GM12873 (cell line): ENCODE data around the gene MSH3.

Source experiments
- CTCF ChIP-seq: IDR thresholded peaks from 2 replicates; pipeline ENCODE4 v1.5.1; 2012; ENCODE audit warnings: low read depth, mild to moderate bottlenecking, moderate library complexity, low read length, control low read depth; ENCODE audit not compliant: insufficient read depth; ENCODE audit errors: missing control alignments

Gene MSH3

GRCh38 chr5:80884929-80885328, 230.5 kb downstream of the MSH3 start:
- TF ChIP-seq CTCF = no peak

GRCh38 chr5:80885396-80886000, 231.0 kb downstream of the MSH3 start:
- TF ChIP-seq CTCF = no peak

- no peak for TF ChIP-seq CTCF
Observed at GRCh38 chr5:80894083-80894482, 239.6 kb downstream of the MSH3 start.

GRCh38 chr5:80895523-80895922, 241.1 kb downstream of the MSH3 start:
- TF ChIP-seq CTCF = no peak

GRCh38 chr5:80904533-80905187, 250.2 kb downstream of the MSH3 start:
- no peak for TF ChIP-seq CTCF

GRCh38 chr5:80905405-80905804, 251.0 kb downstream of the MSH3 start:
- no peak for TF ChIP-seq CTCF

GRCh38 chr5:80912479-80912878, 258.0 kb downstream of the MSH3 start:
- TF ChIP-seq CTCF = no peak
